Measurements from ENCODE around the gene MIOS.

DNA sequence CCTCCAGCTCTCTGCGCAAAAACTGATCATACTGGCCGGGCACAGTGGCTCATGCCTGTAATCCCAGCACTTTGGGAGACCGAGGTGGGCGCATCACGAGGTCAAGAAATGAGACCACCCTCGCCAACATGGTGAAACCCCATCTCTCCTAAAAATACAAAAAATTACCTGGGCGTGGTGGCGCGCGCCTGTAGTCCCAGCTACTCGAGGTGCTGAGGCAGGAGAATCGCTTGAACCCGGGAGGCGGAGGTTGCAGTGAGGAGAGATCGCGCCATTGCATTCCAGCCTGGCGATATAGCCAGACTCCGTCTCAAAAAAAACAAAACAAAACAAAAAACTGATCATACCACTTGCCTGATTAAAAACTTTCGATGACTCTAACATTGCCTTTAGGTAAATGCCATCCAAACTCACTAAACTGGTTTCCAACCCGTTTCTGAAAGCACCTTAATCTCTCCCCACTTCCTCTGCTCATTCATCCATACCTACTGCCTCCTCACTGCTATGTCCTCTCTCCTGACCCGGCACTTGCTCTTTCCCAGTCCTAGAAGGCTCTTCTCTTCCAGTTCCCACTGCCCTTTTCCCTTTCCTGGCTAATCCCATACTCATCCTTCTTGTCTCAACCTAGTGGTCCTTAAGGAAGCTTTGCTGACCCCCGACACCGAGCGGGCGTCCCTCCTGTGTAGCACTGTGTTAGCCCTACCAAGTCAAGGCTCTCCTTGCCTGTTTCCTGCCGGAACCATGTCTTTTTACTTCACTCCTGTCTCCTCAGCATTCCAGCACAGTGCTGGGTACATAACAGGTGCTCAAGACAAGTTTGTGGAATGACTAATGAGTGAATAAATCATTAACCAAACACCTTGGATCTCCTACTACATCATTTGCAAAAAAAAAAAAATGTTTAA, 686 bp upstream of the MIOS start:
- TF ChIP-seq EZH2 (IDR thresholded peaks at IDR 0.05), result no peak
- TF ChIP-seq, protein P1, sequence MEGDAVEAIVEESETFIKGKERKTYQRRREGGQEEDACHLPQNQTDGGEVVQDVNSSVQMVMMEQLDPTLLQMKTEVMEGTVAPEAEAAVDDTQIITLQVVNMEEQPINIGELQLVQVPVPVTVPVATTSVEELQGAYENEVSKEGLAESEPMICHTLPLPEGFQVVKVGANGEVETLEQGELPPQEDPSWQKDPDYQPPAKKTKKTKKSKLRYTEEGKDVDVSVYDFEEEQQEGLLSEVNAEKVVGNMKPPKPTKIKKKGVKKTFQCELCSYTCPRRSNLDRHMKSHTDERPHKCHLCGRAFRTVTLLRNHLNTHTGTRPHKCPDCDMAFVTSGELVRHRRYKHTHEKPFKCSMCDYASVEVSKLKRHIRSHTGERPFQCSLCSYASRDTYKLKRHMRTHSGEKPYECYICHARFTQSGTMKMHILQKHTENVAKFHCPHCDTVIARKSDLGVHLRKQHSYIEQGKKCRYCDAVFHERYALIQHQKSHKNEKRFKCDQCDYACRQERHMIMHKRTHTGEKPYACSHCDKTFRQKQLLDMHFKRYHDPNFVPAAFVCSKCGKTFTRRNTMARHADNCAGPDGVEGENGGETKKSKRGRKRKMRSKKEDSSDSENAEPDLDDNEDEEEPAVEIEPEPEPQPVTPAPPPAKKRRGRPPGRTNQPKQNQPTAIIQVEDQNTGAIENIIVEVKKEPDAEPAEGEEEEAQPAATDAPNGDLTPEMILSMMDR (IDR thresholded peaks at IDR 0.05), result no peak
